Islet precursor cell (in vitro differentiated cells): ENCODE measurements around the gene SLC26A6.

Source experiments
- DNase-seq: peaks from one replicate; pipeline ENCODE4 v3.0.0-alpha.2; 2018

SLC26A6 gene

GRCh38 chr3:48660800-48661400 lies 25.6 kb upstream of the SLC26A6 start:
- DNase-seq, result no peak

- no peak for DNase-seq
These were observed 21.6 kb upstream of the SLC26A6 start for GRCh38 chr3:48656841-48657281.

- peak; percentile 94 for DNase-seq
These were observed 21.0 kb upstream of the SLC26A6 start for GRCh38 chr3:48656061-48656840.

- DNase-seq, result no peak
These were observed 20.3 kb upstream of the SLC26A6 start for GRCh38 chr3:48655606-48656005.

- no peak for DNase-seq
These were observed 19.8 kb upstream of the SLC26A6 start for GRCh38 chr3:48655063-48655462.

GRCh38 chr3:48652923-48653715 lies 17.9 kb upstream of the SLC26A6 start:
- no peak for DNase-seq

- DNase-seq, result no peak
These were observed 16.5 kb upstream of the SLC26A6 start for GRCh38 chr3:48651771-48652170.

- no peak for DNase-seq
These were observed 15.5 kb upstream of the SLC26A6 start for GRCh38 chr3:48650723-48651122.

GRCh38 chr3:48648188-48648850 lies 13.1 kb upstream of the SLC26A6 start:
- no peak for DNase-seq

- no peak for DNase-seq
These were observed 12.5 kb upstream of the SLC26A6 start for GRCh38 chr3:48647714-48648113.

GRCh38 chr3:48644898-48645760 lies 9.9 kb upstream of the SLC26A6 start:
- no peak for DNase-seq

- DNase-seq, result no peak
These were observed 7.3 kb upstream of the SLC26A6 start for GRCh38 chr3:48642605-48643004.

GRCh38 chr3:48641396-48641795 lies 6.1 kb upstream of the SLC26A6 start:
- DNase-seq, result no peak

- no peak for DNase-seq
These were observed 4.8 kb upstream of the SLC26A6 start for GRCh38 chr3:48639944-48640606.

GRCh38 chr3:48637305-48637704 lies 2.0 kb upstream of the SLC26A6 start:
- DNase-seq, result no peak

GRCh38 chr3:48636149-48636655 lies 941 bp upstream of the SLC26A6 start:
- DNase-seq, result no peak

- peak; percentile 82 for DNase-seq
These were observed 520 bp downstream of the SLC26A6 start for GRCh38 chr3:48634661-48635221.

GRCh38 chr3:48633743-48634142 lies 1.5 kb downstream of the SLC26A6 start:
- no peak for DNase-seq

- DNase-seq, result no peak
These were observed 2.0 kb downstream of the SLC26A6 start for GRCh38 chr3:48633256-48633655.

- DNase-seq, result no peak
These were observed 3.5 kb downstream of the SLC26A6 start for GRCh38 chr3:48631516-48632448.
